ENCODE data around the gene ARMC6. TPM values are rescaled to one million over a fixed set of nuclear protein-coding genes. Genes with fewer than 3 reads are reported as not detected.

Gene ARMC6
- total and polyA plus RNA-seq, 2 of the 13 experiments (the other 11 are each of a cell fraction or from before 2014, with no cell fraction given), result 16.2 to 36.8 TPM

- no peak for TF ChIP-seq HNF1A (IDR thresholded peaks at IDR 0.05; ENCODE audit: low read depth)
- TF ChIP-seq HNF1A (CRISPR knock-in tag; IDR thresholded peaks at IDR 0.05; ENCODE audit: borderline replicate concordance), result no peak
- no peak for TF ChIP-seq ZSCAN30 (CRISPR knock-in tag; IDR thresholded peaks at IDR 0.05)
- no peak for TF ChIP-seq ZNF629 (CRISPR knock-in tag; conservative IDR thresholded peaks at IDR 0.05)
- peak; percentile 65 for TF ChIP-seq POLR2G (IDR thresholded peaks at IDR 0.05; ENCODE audit: low read depth, low read length)
- peak; percentile 29; the same call in 1 of the 2 replicates for TF ChIP-seq PHF8 (CRISPR knock-in tag; IDR thresholded peaks at IDR 0.05)
- 0 out of 2 replicates have a peak, but pooled peaks have one; percentile 29 for TF ChIP-seq SAFB2 (CRISPR knock-in tag; IDR thresholded peaks at IDR 0.05; ENCODE audit: borderline replicate concordance, low read depth)
- TF ChIP-seq ZNF251 (CRISPR knock-in tag; IDR thresholded peaks at IDR 0.05), result no peak
- TF ChIP-seq ZNF160 (CRISPR knock-in tag; IDR thresholded peaks at IDR 0.05), result no peak
- TF ChIP-seq ETV5 (CRISPR knock-in tag; IDR thresholded peaks at IDR 0.05; ENCODE audit: borderline replicate concordance), result peak; percentile 39; the same call in 1 of the 2 replicates
- TF ChIP-seq TBX2 (CRISPR knock-in tag; IDR thresholded peaks at IDR 0.05; ENCODE audit: borderline replicate concordance), result no peak
- TF ChIP-seq SAP130 (CRISPR knock-in tag; IDR thresholded peaks at IDR 0.05; ENCODE audit: low read depth), result peak; percentile 61; the same call in 1 of the 2 replicates
- TF ChIP-seq MTA1 (CRISPR knock-in tag; IDR thresholded peaks at IDR 0.05; ENCODE audit: borderline replicate concordance), result peak; percentile 17; the same call in 1 of the 2 replicates
- TF ChIP-seq GABPB1 (CRISPR knock-in tag; IDR thresholded peaks at IDR 0.05), result peak; percentile 57
- TF ChIP-seq THAP11 (CRISPR knock-in tag; IDR thresholded peaks at IDR 0.05), result peak; percentile 50; the same call in 1 of the 2 replicates
- TF ChIP-seq FOXA3 (CRISPR knock-in tag; IDR thresholded peaks at IDR 0.05), result 0 out of 2 replicates have a peak, but pooled peaks have one; percentile 11
- TF ChIP-seq PLSCR1 (CRISPR knock-in tag; IDR thresholded peaks at IDR 0.05; ENCODE audit: borderline replicate concordance), result no peak
- peak; percentile 60 for TF ChIP-seq MAX (IDR thresholded peaks at IDR 0.05)
- TF ChIP-seq HOXA3 (CRISPR knock-in tag; IDR thresholded peaks at IDR 0.05), result peak; percentile 93
- TF ChIP-seq RFX1 (IDR thresholded peaks at IDR 0.05), result no peak
- TF ChIP-seq HNF4A (CRISPR knock-in tag; IDR thresholded peaks at IDR 0.05), result peak; percentile 33; the same call in 1 of the 2 replicates
- peak; percentile 30; the same call in 1 of the 2 replicates for TF ChIP-seq NFKB2 (CRISPR knock-in tag; IDR thresholded peaks at IDR 0.05; ENCODE audit: borderline replicate concordance)
- 0 out of 2 replicates have a peak, but pooled peaks have one; percentile 15 for TF ChIP-seq PPARG (CRISPR knock-in tag; conservative IDR thresholded peaks at IDR 0.05)
- TF ChIP-seq ELF1 (CRISPR knock-in tag; IDR thresholded peaks at IDR 0.05), result peak; percentile 45; the same call in 1 of the 2 replicates
- 0 out of 2 replicates have a peak, but pooled peaks have one; percentile 32 for TF ChIP-seq HNRNPL (IDR thresholded peaks at IDR 0.05; ENCODE audit: low read depth, low read length)
- peak; percentile 65; the same call in 1 of the 2 replicates for TF ChIP-seq TFDP1 (CRISPR knock-in tag; IDR thresholded peaks at IDR 0.05; ENCODE audit: borderline replicate concordance)
These were observed 72.1 kb downstream of the ARMC6 start (continued) for GRCh38 chr19:19105365-19106055.

All from HepG2 (cell line).